Stimulated activated naive CD8-positive, alpha-beta T cell treated with anti-CD3 and anti-CD28 coated beads, Interleukin-15, Interleukin-2, amounts not matched to agents 100 U/mL and 50 U/mL, for 24 hours (primary cell): ENCODE data around the gene ANO1.
"Not testable (repeated sequence)": the region's sequence is repeated elsewhere in the genome, so short reads cannot be mapped to it uniquely, and the experiment has no call there.

ENCODE experiments used
- ATAC-seq: fragments of 150-1000 bp; cut with Tn5 transposase; one replicate; pipeline ENCODE4 v1.10.0; 2021
- DNase-seq: peaks from one replicate; pipeline ENCODE4 v3.0.0; 2021

ANO1 gene

DNA sequence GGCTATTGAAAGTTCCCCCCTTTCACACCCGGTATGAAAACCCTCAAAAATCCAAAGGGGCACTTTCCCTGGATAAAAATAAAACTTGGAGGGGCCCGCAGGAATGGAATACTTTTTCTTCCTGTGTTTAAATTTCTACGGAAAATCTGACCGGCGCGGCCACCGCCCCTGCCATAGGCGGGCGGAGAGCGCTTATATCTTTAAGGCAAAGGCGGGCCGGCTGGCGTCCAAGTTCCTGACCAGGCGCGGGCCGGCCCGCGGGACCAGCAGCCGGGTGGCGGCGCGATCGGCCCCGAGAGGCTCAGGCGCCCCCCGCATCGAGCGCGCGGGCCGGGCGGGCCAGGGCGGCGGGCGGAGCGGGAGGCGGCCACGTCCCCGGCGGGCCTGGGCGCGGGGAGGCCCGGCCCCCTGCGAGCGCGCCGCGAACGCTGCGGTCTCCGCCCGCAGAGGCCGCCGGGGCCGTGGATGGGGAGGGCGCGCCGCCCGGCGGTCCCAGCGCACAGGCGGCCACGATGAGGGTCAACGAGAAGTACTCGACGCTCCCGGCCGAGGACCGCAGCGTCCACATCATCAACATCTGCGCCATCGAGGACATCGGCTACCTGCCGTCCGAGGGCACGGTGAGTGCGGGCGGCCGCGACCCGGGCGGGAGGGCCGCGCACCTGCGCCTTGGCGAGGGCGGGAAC, at the start of gene ANO1:
Gene ANO1, plus strand, starts transcription at position 223 of the 686 bp plus-strand sequence. Its CDS starts 290 bp downstream, at position 513.
- no peak for DNase-seq
- no peak for ATAC-seq

- DNase-seq (no peak), ATAC-seq (no peak)
Measured at GRCh38 chr11:70029115-70029860, 48.8 kb upstream of the ANO1 start.

DNA sequence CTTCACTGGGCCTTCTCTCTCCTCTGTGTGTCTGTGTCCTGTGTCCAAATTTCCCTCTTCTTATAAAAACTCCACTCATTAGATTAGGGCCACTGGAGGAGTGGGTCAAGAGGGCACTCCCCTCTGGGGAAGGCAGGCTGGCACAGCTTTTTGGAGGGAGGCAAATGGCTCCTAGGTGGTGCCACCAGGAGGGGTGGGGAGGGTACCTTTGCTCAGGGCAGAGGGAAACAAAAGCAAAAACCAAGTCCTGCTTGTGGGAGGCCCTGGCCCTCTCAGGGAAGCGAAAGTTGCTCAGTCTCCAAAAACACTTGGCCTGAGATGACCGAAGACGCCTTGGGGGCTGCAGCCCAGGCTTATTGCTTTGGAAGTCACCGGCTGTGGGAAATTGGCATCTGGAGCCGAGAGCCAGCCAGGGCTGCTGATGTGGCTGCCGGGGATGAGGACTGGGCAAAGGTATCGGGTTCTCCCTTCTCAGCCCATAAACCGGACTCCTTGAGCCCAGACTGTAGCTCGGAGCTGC, 48.2 kb upstream of the ANO1 start:
- no peak for DNase-seq
- ATAC-seq: no peak

DNA sequence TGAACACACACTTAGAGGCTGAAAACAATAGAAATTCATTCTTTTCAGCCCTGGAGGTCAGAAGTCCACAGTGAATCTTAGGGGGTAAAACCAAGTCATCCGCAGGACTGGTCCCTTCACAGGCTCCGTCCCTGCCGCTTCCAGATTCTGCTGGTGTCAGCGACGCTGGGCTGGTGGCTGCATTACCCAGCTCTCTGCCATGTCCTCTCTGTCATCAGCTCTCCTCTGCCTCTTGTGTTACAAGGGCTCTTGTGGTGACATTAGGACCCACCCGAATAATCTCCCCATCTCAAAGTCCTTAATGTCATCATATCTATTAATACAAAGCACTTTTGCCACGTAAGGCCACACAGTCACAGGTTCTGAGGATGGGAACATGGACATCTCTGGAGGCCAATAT, 47.7 kb upstream of the ANO1 start:
- ATAC-seq (no peak), DNase-seq (no peak)

DNA sequence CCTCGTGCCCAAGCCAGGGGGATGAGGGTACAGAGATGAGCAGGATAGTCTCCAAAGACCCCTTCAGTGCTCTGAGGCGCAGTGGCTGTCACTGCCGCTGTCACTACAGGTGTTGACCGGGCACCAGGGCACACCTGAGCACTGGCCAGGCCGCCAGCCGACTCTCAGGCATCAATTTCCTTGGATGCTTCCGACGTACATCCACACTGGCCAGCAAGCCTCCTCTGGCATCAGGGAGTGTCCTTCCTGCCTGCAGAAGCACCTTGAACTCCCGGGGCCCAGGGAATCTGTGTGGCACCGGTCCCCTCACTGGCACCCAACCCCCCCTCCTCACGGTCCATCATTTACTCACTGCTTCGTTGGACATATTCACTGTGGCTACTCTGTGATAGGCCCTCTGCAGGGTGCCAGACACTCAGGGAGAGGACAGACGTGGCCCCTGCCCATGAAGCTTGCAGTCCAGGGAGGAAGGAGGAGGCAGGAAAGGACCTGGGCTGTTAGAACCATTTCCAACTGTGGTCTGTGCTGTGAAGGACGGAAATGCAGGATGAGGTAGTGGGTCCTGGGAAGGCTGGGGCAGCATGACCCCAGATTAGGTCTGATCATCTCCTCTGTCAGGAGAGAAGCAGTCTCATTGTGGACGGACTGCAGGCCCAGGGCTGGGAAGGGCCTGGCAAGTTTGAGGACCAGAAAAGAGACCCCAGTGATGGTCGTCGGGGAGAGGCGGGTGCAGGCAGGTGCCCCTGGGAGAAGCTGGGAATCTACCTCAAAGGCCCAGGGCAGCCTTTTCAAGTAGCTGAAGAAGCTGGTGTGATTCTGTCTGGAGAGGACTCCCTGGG, 46.3 kb upstream of the ANO1 start:
- ATAC-seq (no peak), DNase-seq (no peak)

- no peak for DNase-seq
- no peak for ATAC-seq
Measured at GRCh38 chr11:70032470-70032795, 45.7 kb upstream of the ANO1 start.

GRCh38 chr11:70032943-70033710, 45.0 kb upstream of the ANO1 start:
- peak; percentile 9 for ATAC-seq
- no peak for DNase-seq

GRCh38 chr11:70033711-70034070, 44.4 kb upstream of the ANO1 start:
- ATAC-seq (no peak), DNase-seq (no peak)

DNA sequence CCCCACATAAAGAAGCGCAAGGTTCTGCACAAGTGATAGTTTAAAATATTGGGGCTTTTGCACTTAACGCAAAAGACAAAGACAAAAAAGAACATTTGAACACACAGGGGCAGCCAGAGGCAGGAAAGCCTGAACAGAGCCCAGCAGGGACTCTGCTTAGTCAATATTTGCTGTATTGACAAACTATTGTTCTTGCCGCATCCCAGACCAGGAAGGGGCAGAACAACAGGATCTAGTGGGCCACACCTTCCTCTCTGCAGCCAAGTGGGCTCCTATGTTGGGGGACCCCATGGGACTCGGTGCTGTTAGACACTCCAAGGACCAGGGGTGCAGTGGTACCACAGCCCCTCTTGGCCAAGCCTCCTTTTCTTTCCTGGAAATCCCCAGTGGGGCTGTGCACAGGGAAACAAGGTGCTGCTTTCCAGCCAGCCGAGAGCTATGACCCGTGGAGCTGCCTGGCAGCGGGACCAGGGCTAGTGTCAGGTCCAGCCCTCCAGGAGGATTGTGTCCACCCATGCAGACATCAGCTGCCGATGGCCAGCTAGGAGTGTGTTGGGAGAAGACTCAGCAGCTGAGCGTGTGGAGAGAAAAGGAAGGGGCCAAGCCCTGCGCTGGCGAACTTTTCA, 43.3 kb upstream of the ANO1 start:
- DNase-seq: no peak
- no peak for ATAC-seq

DNA sequence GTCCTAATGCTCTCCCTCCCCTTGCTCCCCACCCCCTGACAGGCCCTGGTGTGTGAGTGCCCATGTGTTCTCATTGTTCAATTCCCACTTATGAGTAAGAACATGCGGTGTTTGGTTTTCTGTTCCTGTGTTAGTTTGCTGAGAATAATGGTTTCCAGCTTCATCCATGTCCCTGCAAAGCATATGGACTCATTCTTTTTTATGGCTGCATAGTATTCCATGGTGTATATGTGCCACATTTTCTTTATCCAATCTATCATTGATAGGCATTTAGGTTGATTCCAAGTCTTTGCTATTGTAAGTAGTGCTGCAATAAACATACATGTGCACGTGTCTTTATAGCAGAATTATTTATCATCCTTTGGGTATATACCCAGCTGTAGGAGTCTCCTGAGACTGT, 42.5 kb upstream of the ANO1 start:
- not testable (repeated sequence) for DNase-seq, ATAC-seq

DNA sequence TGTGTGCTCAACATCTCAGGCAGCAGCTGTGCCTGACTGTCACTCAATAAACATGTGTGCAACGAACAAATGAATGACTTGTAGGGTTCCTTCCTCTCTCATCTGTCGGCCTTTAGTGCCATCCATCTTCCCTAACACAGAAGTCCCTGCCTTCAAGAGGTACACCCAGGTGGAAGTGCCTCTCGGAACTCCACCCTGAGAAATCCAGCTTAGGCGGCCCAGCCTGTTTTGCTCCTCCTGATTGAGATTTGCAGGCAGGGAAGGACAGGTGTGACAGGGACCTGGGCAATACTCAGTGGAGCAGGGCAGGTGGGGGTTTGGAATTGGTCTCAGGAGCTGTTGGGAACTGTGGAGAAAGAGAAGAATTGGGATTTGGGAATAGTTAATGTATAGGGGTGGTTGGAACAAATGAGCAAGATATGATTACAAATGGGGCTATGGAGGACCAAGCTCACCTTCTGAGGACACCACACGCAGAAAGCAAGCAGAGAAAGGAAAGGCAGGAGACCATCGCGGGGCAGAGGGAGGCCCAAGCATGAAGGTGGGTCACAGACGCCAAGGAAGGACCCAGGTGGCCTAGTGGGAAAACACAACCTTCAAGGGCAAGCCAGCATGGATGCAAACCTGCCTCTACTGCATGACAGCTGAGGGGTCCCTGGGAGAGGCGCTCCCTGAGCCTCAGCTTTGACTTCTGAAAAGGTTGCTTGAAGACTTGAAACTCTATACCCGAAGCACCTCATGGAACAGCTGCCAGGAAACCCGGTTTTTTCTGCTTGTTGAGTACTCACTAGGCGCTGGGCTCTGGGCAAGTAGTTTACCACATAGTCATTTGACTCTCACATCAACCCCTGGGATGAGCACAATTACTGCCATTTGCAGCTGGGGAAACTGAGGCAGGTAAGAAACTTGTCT, 40.9 kb upstream of the ANO1 start:
- no peak for ATAC-seq
- DNase-seq: no peak

DNA sequence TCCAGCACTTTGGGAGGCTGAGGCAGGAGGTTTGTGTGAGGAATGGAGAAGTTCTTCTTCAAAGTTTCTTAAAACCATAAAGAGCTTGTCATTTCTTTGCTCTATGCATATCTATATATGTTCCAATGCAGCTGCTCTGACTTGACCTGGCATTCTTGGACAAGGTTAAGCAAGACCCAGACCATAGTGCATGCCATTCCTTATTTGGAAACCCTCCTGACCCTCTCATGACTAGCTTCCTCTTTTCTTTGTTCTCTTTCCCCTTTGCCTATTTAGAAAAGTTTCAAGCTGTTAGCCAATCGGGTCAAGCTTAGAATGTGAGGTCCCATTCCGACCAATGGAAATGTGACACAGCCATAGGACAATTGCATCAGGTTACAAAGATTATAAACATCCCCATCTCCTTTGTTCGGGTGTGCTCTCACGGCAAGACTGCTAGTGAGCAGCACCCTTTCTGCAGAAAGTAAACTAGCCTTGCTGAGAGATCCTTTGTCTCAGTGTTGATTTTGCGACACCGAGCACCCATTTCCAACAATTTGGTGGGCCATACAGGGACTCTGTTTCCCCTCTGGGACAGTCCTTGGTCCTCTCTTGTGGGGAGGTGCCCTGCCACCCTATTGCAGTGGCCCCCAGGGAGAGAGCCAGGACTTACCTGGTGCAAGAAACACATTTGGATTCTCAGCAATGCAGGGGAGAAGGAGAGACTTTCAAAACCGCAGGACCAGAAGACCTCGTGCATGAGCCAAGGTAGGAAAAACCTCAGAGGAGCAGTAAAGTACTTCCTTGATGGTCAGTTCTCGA, 39.9 kb upstream of the ANO1 start:
- no peak for ATAC-seq

GRCh38 chr11:70040452-70040851, 37.7 kb upstream of the ANO1 start:
- no peak for ATAC-seq
- no peak for DNase-seq

More for the DNA sequence above, 39.9 kb upstream of the ANO1 start:
- DNase-seq: no peak

- DNase-seq (no peak), ATAC-seq (no peak)
Measured at GRCh38 chr11:70040869-70041501, 37.1 kb upstream of the ANO1 start.

GRCh38 chr11:70043482-70043881, 34.6 kb upstream of the ANO1 start:
- DNase-seq: no peak
- ATAC-seq: no peak

DNA sequence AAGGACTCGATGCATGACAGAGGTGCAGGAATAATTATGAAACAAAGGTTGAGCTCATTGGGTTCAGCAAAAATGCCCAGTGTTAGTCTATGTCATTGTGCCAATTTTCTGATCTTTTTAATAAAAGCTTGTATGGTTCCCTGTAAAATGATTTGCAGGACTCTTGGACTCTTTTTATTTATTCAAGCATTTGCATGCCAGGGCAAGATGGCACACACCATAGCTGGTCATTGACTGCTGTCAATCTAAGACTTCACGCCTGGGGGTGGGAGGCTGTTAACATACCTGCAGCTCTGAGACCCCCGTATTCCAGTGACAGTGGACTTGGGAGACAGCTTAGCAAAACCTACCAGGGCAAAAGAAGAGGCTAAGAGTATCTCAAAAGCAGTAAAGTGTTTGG, 32.0 kb upstream of the ANO1 start:
- DNase-seq (no peak), ATAC-seq (no peak)

DNA sequence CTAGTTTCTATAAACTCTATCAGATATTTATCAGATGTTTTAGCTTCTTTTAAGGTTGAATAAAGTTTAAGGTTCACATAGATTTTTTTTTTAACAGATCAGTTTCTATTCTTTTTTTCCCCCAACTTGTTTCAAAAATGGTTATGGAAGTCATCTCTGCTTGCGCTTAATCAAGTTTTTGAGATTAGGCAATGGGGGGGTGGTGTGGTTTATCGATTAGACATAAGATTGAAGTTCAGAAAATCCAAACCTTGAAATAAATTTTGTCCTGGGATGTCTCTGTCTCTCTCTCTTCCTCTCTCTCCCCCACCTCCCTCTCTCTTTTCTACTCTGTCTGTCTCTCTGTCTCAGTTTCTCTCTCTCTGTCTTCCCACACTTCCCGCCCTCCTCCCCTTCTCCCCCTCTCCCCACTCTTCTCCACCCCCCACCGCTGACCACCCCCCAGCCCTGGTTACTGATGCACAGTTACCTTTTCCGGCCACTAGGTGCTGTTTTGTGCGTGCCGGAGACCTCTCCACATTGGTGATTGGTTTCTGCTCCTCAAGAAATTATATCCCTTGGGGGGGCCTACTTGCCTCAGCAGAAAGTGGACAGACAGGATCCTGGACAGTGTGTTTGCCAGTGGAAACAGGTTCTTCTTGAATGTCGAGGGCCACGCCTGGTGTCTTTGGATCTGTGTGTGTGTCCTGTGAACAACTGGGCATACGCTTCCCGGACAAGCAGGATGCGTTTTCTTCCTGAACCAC, 29.7 kb upstream of the ANO1 start:
- DNase-seq (no peak), ATAC-seq (no peak)

DNA sequence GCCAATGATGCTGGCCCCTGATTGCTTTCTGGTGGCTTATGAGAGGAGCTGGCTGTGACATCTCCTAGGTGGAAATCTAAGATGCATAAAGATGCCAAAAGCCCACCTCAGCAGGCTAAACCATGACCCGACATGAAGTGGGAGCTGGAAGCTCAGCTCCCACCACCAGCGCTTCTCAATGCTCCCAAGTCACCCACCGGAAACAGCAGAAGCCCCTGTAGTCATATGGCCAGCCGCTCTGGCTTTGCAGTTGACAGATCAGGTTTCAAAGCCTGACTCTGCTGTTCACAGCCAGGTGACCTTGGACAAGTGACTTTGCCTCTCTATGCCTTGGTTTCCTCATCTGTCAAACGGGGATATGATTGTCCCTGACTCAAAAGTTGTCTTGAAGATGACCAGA, 29.1 kb upstream of the ANO1 start:
- DNase-seq (no peak), ATAC-seq (no peak)

DNA sequence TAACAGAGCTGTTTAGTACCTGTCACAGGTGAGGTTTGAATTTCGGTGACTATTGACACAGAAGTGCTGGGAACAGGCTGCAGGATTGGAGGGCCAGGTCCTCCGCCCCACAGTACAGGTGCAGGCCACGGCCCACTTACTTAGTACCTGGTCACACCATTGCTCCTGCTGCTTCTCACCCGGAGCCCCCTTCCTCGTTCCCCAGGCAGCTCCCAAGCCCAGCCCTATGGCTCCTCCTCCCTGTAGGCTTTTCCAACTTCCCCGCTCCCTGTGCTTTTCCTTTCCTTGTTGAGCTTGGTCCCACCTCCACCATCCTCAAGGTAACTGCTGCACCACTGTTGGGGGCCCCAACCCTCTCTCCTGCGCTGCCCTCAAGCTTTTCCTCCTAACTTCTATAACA, 27.9 kb upstream of the ANO1 start:
- no peak for ATAC-seq

More for the DNA sequence above, 27.9 kb upstream of the ANO1 start:
- no peak for DNase-seq
